Activated naive CD4-positive, alpha-beta T cell (primary cell): ENCODE data around the gene KYNU.
"Not testable (repeated sequence)": the region's sequence is repeated elsewhere in the genome, so short reads cannot be mapped to it uniquely, and the experiment has no call there.

ENCODE experiments used
- DNase-seq, 4 experiments: peaks; one replicate each; lab custom pipeline; 2025; lab: John Stamatoyannopoulos, UW

KYNU gene

GRCh38 chr2:143089520-143089919 is 212.1 kb downstream of the KYNU start:
- DNase-seq, result not testable (repeated sequence)
